GM23338 (cell line): Measurements from ENCODE around the gene SLIRP. TPM values are rescaled to one million over a fixed set of nuclear protein-coding genes. Genes with fewer than 3 reads are reported as not detected.

Experiments
- ATAC-seq: fragments of 200-7000 bp; cut with Tn5 transposase; 3 replicates; pipeline ENCODE4 v1.9.1; 2020
- DNase-seq: peaks from one replicate; pipeline ENCODE4 v3.0.0-alpha.2; 2015; ENCODE audit warnings: low spot score
- H2AFZ ChIP-seq: fragments of 200-600 bp; sonication (generic); 2 replicates; pipeline ENCODE4 v1.8.0; 2016; ENCODE audit warnings: antibody characterized with exemption, mild to moderate bottlenecking, moderate library complexity
- H3F3A ChIP-seq: fragments of 200-600 bp; sonication (generic); replicated peaks from 2 replicates; pipeline ENCODE4 v1.8.0; 2017; ENCODE audit warnings: antibody characterized with exemption, mixed run types, low read depth
- H3K27ac ChIP-seq: fragments of 200-600 bp; sonication (generic); 2 replicates; pipeline ENCODE4 v1.6.1; 2016; ENCODE audit warnings: low read depth
- H3K27me3 ChIP-seq: fragments of 200-600 bp; sonication (generic); 2 replicates; pipeline ENCODE4 v1.8.0; 2016; ENCODE audit warnings: mild to moderate bottlenecking, mixed run types, moderate library complexity; ENCODE audit not compliant: insufficient read depth
- H3K36me3 ChIP-seq: fragments of 200-600 bp; sonication (generic); 2 replicates; pipeline ENCODE4 v1.8.0; 2016; ENCODE audit warnings: mild to moderate bottlenecking; ENCODE audit not compliant: insufficient read depth
- H3K4me1 ChIP-seq: fragments of 200-600 bp; sonication (generic); 2 replicates; pipeline ENCODE4 v1.8.0; 2016; ENCODE audit warnings: mild to moderate bottlenecking, moderate library complexity; ENCODE audit not compliant: insufficient read depth
- H3K4me2 ChIP-seq: fragments of 200-600 bp; sonication (generic); 2 replicates; pipeline ENCODE4 v1.7.1; 2017; ENCODE audit warnings: mixed run types
- H3K4me3 ChIP-seq: fragments of 200-600 bp; sonication (generic); 2 replicates; pipeline ENCODE4 v1.6.1; 2016; ENCODE audit warnings: mixed run types
- H3K79me2 ChIP-seq: fragments of 200-600 bp; sonication (generic); replicated peaks from 2 replicates; pipeline ENCODE4 v1.8.0; 2017; ENCODE audit warnings: mild to moderate bottlenecking; ENCODE audit not compliant: insufficient read depth
- H3K9me2 ChIP-seq: fragments of 200-600 bp; sonication (generic); 2 replicates; pipeline ENCODE4 v1.8.0; 2017; ENCODE audit not compliant: insufficient read depth
- H4K20me1 ChIP-seq: fragments of 200-600 bp; sonication (generic); replicated peaks from 2 replicates; pipeline ENCODE4 v1.8.0; 2017; ENCODE audit warnings: mild to moderate bottlenecking; ENCODE audit not compliant: insufficient read depth
- H3K27ac Mint-ChIP-seq: 2 replicates; pipeline ENCODE4 v1.8.0; 2020; ENCODE audit warnings: inconsistent platforms, mild to moderate bottlenecking, moderate library complexity, mixed read lengths
- H3K27me3 Mint-ChIP-seq: 3 replicates; pipeline ENCODE4 v1.8.0; 2022; ENCODE audit warnings: low read depth, mild to moderate bottlenecking, moderate library complexity, mixed read lengths, inconsistent platforms; ENCODE audit not compliant: insufficient read depth, poor library complexity
- H3K36me3 Mint-ChIP-seq: 3 replicates; pipeline ENCODE4 v1.8.0; 2021; ENCODE audit warnings: low read depth, mild to moderate bottlenecking, inconsistent platforms, moderate library complexity, mixed read lengths
- H3K4me1 Mint-ChIP-seq: 3 replicates; pipeline ENCODE4 v1.8.0; 2020; ENCODE audit warnings: mild to moderate bottlenecking, inconsistent platforms, mixed read lengths
- H3K4me3 Mint-ChIP-seq: 3 replicates; pipeline ENCODE4 v1.8.0; 2021; ENCODE audit warnings: moderate library complexity, mild to moderate bottlenecking, inconsistent platforms, mixed read lengths
- H3K9me3 Mint-ChIP-seq: 3 replicates; pipeline ENCODE4 v1.8.0; 2020; ENCODE audit warnings: moderate library complexity, mild to moderate bottlenecking, inconsistent platforms, mixed read lengths
- CREB1 ChIP-seq: fragments of 250-450 bp; sonication (Bioruptor Pico); IDR thresholded peaks from 2 replicates; pipeline ENCODE4 v1.5.0; 2020; ENCODE audit warnings: low read depth, mild to moderate bottlenecking, moderate library complexity
- CTCF ChIP-seq, 2 experiments: fragments of 200-600 bp in 1 of 2; sonication (generic) in 1 of 2; conservative IDR thresholded peaks; 2 replicates each; pipeline versions ENCODE4 v1.5.1 to v1.6.1; 2016 to 2017; ENCODE audit warnings: antibody characterized with exemption in 2 of 2, low read depth in 2 of 2, mild to moderate bottlenecking in 2 of 2, moderate library complexity in 1 of 2
- NANOG ChIP-seq: IDR thresholded peaks from 2 replicates; pipeline ENCODE4 v1.6.1; 2016; ENCODE audit warnings: antibody characterized with exemption, borderline replicate concordance
- POLR2AphosphoS5 ChIP-seq: IDR thresholded peaks from 2 replicates; pipeline ENCODE4 v1.6.1; 2016; ENCODE audit warnings: antibody characterized with exemption, low read depth
- ZNF462 ChIP-seq: fragments of 250-450 bp; sonication (Bioruptor Pico); IDR thresholded peaks from 2 replicates; pipeline ENCODE4 v1.5.0; 2020; ENCODE audit warnings: mild to moderate bottlenecking, moderate library complexity
- polyA plus RNA-seq: library from polyadenylated mRNA; unstranded; fragments of >200 nt; fragmentation: Nextera tagmentation; extraction: Ambion mirVana; gene quantifications from 2 replicates; pipeline ENCODE4 v1.2.1, GENCODE V29; 2016
- total RNA-seq: library from RNA; depleted of rRNA; stranded (reverse); fragments of >200 nt; shearing (Covaris generic); gene quantifications from 2 replicates; pipeline ENCODE4 v1.2.3, GENCODE V29; 2014

SLIRP gene
- total and polyA plus RNA-seq, 2 experiments from 2014 or later = 240 to 2,291 TPM

GRCh38 chr14:77708749-77709148, 846 bp downstream of the SLIRP start:
- no peak for TF ChIP-seq ZNF462 (CRISPR knock-in tag)
- TF ChIP-seq CREB1 = no peak
- no peak for TF ChIP-seq CTCF (conservative IDR thresholded peaks at IDR 0.05; ENCODE audit: low read depth in 2 of 2)
- TF ChIP-seq POLR2AphosphoS5 = no peak
- no peak for TF ChIP-seq NANOG
- H3K9me3 Mint-ChIP-seq = no peaks in the 10 kb centered on the region

More at GRCh38 chr14:77708749-77709148, 846 bp downstream of the SLIRP start:
- no peaks in the 10 kb centered on the region for H3K9me2 ChIP-seq
- peaks cover 36% of the 10 kb centered on the region for H4K20me1 ChIP-seq
- H3K4me1 ChIP-seq = peaks cover 6% of the 10 kb centered on the region
- H3K4me3 ChIP-seq = peak overlapping the region; percentile 85
- Mint-ChIP-seq H3K4me3 (peak overlapping the region; percentile 98), H3K4me1 (peaks cover 15% of the 10 kb centered on the region; the same call in 2 of the 3 replicates), H3K36me3 (peaks cover 57% of the 10 kb centered on the region), H3K27ac (peak overlapping the region; percentile 98), H3K27me3 (peaks cover 4% of the 10 kb centered on the region)
- DNase-seq (no peak), ATAC-seq (no peak)
- H3K36me3 ChIP-seq = peaks cover 44% of the 10 kb centered on the region
- H2AFZ ChIP-seq = no peak overlapping the region
- no peaks in the 10 kb centered on the region for H3K27me3 ChIP-seq
- H3K4me2 ChIP-seq = peak overlapping the region; percentile 84
- no peak overlapping the region for H3K27ac ChIP-seq
- peaks cover 9% of the 10 kb centered on the region; the same call in 1 of the 2 replicates for H3F3A ChIP-seq
- H3K79me2 ChIP-seq = peaks cover 97% of the 10 kb centered on the region
